HepG2 (cell line): Measurements from ENCODE around the gene MAN1B1. TPM values are rescaled to one million over a fixed set of nuclear protein-coding genes. Genes with fewer than 3 reads are reported as not detected.

ENCODE experiments used
- ARNT2 ChIP-seq: sonication (generic); formaldehyde crosslinking; IDR thresholded peaks from 2 replicates; pipeline ENCODE4 v1.8.0; 2022; ENCODE audit warnings: mild to moderate bottlenecking, low read depth, missing genetic modification reagents, moderate library complexity
- DNMT1 ChIP-seq: sonication (generic); formaldehyde crosslinking; IDR thresholded peaks from 2 replicates; pipeline ENCODE4 v1.5.1; 2020; ENCODE audit warnings: mild to moderate bottlenecking, missing genetic modification reagents
- FOSL1 ChIP-seq: sonication (generic); formaldehyde crosslinking; IDR thresholded peaks from 2 replicates; pipeline ENCODE4 v1.9.0; 2021; ENCODE audit warnings: missing genetic modification reagents, borderline replicate concordance
- HDAC1 ChIP-seq: sonication (generic); formaldehyde crosslinking; IDR thresholded peaks from 2 replicates; pipeline ENCODE4 v1.5.1; 2020; ENCODE audit warnings: mild to moderate bottlenecking, missing genetic modification reagents
- KDM6A ChIP-seq: IDR thresholded peaks from 2 replicates; pipeline ENCODE4 v1.6.1; 2016; ENCODE audit warnings: low read depth
- MTF2 ChIP-seq: sonication (generic); formaldehyde crosslinking; IDR thresholded peaks from 2 replicates; pipeline ENCODE4 v1.5.0; 2020; ENCODE audit warnings: missing genetic modification reagents, borderline replicate concordance
- PPARG ChIP-seq: conservative IDR thresholded peaks from 2 replicates; pipeline ENCODE4 v1.6.1; 2016; ENCODE audit warnings: missing biosample characterization, missing genetic modification reagents
- PTBP1 ChIP-seq: fragments of 200-400 bp; formaldehyde crosslinking; IDR thresholded peaks from 2 replicates; pipeline ENCODE4 v1.6.1; 2018; ENCODE audit warnings: low read length, low read depth; ENCODE audit not compliant: poor library complexity, severe bottlenecking
- SAP130 ChIP-seq: IDR thresholded peaks from 2 replicates; pipeline ENCODE4 v1.6.1; 2016; ENCODE audit warnings: low read depth
- TEAD3 ChIP-seq: optimal IDR thresholded peaks from 2 replicates; pipeline ENCODE3; 2016; ENCODE audit warnings: borderline replicate concordance
- ZBTB3 ChIP-seq: sonication (generic); formaldehyde crosslinking; IDR thresholded peaks from 2 replicates; pipeline ENCODE4 v1.4.0; 2020; ENCODE audit warnings: low read depth, mild to moderate bottlenecking, moderate library complexity, missing genetic modification reagents, borderline replicate concordance
- ZNF230 ChIP-seq: sonication (generic); formaldehyde crosslinking; IDR thresholded peaks from 2 replicates; pipeline ENCODE4 v1.4.0; 2020; ENCODE audit warnings: mild to moderate bottlenecking, missing genetic modification reagents
- ZNF274 ChIP-seq: sonication (generic); formaldehyde crosslinking; IDR thresholded peaks from 2 replicates; pipeline ENCODE4 v1.5.1; 2020; ENCODE audit warnings: mild to moderate bottlenecking, missing genetic modification reagents
- ZNF367 ChIP-seq: sonication (generic); formaldehyde crosslinking; IDR thresholded peaks from 2 replicates; pipeline ENCODE4 v1.4.0; 2020; ENCODE audit warnings: missing genetic modification reagents, borderline replicate concordance
- ZNF781 ChIP-seq: sonication (generic); formaldehyde crosslinking; IDR thresholded peaks from 2 replicates; pipeline ENCODE4 v1.5.1; 2020; ENCODE audit warnings: borderline replicate concordance, mild to moderate bottlenecking, missing genetic modification reagents; ENCODE audit errors: not compliant biosample characterization
- polyA plus RNA-seq, 8 experiments: library from polyadenylated mRNA; depleted of rRNA in 3 of 8; stranded (reverse) in 7 of 8; unstranded in 1 of 8; fragments of >200 nt; fragmentation: Illumina TruSeq in 4 of 8; extraction: Trizol in 4 of 8; gene quantifications; 2 replicates each; pipeline versions ENCODE4 v1.2.1 to v1.2.3, GENCODE V29; 2011 to 2016; ENCODE audit warnings: low read depth in 4 of 8, missing spikeins in 1 of 8, mixed read lengths in 1 of 8; ENCODE audit not compliant: insufficient read depth in 1 of 8
- total RNA-seq, 5 experiments: library from RNA; depleted of rRNA; stranded (reverse); fragments of >200 nt; fragmentation: Illumina TruSeq; extraction: Trizol; gene quantifications; 2 replicates each; pipeline ENCODE4 v1.2.3, GENCODE V29; 2016; ENCODE audit warnings: low read depth in 1 of 5
- TF ChIP-seq, protein P1 (sequence below): sonication (generic); formaldehyde crosslinking; IDR thresholded peaks from 2 replicates; pipeline ENCODE4 v1.5.1; 2020; ENCODE audit warnings: missing genetic modification reagents, mild to moderate bottlenecking, borderline replicate concordance
- TF ChIP-seq, protein P2 (sequence below): IDR thresholded peaks from 2 replicates; pipeline ENCODE4 v1.6.1; 2016; ENCODE audit warnings: missing genetic modification reagents, missing compliant biosample characterization
- TF ChIP-seq, protein P3 (sequence below), 2 experiments: IDR thresholded peaks; 2 replicates each; pipeline ENCODE4 v1.6.1; 2011 to 2012; ENCODE audit warnings: low read length in 2 of 2, borderline replicate concordance in 1 of 2, low read depth in 1 of 2, mild to moderate bottlenecking in 1 of 2, moderate library complexity in 1 of 2
- TF ChIP-seq, protein P4 (sequence below): sonication (generic); formaldehyde crosslinking; IDR thresholded peaks from 2 replicates; pipeline ENCODE4 v1.5.0; 2020; ENCODE audit warnings: mild to moderate bottlenecking, missing genetic modification reagents, borderline replicate concordance

Gene MAN1B1
- total and polyA plus RNA-seq, 2 of the 13 experiments (the other 11 are each of a cell fraction or from before 2014, with no cell fraction given): 48.9 to 59.5 TPM

DNA sequence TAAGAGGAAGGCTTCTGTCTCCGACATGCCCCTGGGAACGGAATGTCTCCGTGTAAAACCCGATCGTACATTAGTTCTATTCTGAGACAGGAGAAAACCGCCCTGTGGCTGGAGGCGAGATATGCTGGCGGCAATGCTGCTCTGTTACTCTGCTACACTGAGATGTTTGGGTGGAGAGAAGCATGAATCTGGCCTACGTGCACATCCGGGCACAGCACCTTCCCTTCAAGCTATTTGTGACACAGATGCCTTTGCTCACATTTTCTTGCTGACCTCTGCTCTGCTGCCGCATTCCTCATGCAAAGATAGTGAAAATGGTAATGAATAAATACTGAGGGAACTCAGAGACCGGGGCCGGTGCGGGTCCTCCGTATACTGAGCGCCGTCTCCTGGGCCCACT is 29.9 kb downstream of the MAN1B1 start (continued):
- TF ChIP-seq KDM6A (CRISPR knock-in tag) (no peak), ZNF781 (no peak), ZNF274 (no peak), PPARG (peak; percentile 63; the same call in 1 of the 2 replicates), HDAC1 (CRISPR knock-in tag) (peak; percentile 48), DNMT1 (no peak), MTF2 (CRISPR knock-in tag) (no peak), ZBTB3 (no peak), TEAD3 (CRISPR knock-in tag) (peak; percentile 84), PTBP1 (no peak), ARNT2 (no peak), ZNF230 (CRISPR knock-in tag) (0 out of 2 replicates have a peak, but pooled peaks have one; percentile 38), SAP130 (peak; percentile 78), ZNF367 (CRISPR knock-in tag) (no peak), FOSL1 (CRISPR knock-in tag) (no peak)
- TF ChIP-seq, protein P1, sequence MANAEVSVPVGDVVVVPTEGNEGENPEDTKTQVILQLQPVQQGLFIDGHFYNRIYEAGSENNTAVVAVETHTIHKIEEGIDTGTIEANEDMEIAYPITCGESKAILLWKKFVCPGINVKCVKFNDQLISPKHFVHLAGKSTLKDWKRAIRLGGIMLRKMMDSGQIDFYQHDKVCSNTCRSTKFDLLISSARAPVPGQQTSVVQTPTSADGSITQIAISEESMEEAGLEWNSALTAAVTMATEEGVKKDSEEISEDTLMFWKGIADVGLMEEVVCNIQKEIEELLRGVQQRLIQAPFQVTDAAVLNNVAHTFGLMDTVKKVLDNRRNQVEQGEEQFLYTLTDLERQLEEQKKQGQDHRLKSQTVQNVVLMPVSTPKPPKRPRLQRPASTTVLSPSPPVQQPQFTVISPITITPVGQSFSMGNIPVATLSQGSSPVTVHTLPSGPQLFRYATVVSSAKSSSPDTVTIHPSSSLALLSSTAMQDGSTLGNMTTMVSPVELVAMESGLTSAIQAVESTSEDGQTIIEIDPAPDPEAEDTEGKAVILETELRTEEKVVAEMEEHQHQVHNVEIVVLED (CRISPR knock-in tag): no peak
- TF ChIP-seq, protein P2, sequence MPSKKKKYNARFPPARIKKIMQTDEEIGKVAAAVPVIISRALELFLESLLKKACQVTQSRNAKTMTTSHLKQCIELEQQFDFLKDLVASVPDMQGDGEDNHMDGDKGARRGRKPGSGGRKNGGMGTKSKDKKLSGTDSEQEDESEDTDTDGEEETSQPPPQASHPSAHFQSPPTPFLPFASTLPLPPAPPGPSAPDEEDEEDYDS (CRISPR knock-in tag): peak; percentile 32; the same call in 1 of the 2 replicates
- TF ChIP-seq, protein P3, sequence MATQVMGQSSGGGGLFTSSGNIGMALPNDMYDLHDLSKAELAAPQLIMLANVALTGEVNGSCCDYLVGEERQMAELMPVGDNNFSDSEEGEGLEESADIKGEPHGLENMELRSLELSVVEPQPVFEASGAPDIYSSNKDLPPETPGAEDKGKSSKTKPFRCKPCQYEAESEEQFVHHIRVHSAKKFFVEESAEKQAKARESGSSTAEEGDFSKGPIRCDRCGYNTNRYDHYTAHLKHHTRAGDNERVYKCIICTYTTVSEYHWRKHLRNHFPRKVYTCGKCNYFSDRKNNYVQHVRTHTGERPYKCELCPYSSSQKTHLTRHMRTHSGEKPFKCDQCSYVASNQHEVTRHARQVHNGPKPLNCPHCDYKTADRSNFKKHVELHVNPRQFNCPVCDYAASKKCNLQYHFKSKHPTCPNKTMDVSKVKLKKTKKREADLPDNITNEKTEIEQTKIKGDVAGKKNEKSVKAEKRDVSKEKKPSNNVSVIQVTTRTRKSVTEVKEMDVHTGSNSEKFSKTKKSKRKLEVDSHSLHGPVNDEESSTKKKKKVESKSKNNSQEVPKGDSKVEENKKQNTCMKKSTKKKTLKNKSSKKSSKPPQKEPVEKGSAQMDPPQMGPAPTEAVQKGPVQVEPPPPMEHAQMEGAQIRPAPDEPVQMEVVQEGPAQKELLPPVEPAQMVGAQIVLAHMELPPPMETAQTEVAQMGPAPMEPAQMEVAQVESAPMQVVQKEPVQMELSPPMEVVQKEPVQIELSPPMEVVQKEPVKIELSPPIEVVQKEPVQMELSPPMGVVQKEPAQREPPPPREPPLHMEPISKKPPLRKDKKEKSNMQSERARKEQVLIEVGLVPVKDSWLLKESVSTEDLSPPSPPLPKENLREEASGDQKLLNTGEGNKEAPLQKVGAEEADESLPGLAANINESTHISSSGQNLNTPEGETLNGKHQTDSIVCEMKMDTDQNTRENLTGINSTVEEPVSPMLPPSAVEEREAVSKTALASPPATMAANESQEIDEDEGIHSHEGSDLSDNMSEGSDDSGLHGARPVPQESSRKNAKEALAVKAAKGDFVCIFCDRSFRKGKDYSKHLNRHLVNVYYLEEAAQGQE (IDR thresholded peaks at IDR 0.05; ENCODE audit: borderline replicate concordance in 1 of 2, low read depth in 1 of 2, low read length in 2 of 2): no peak
- TF ChIP-seq, protein P4, sequence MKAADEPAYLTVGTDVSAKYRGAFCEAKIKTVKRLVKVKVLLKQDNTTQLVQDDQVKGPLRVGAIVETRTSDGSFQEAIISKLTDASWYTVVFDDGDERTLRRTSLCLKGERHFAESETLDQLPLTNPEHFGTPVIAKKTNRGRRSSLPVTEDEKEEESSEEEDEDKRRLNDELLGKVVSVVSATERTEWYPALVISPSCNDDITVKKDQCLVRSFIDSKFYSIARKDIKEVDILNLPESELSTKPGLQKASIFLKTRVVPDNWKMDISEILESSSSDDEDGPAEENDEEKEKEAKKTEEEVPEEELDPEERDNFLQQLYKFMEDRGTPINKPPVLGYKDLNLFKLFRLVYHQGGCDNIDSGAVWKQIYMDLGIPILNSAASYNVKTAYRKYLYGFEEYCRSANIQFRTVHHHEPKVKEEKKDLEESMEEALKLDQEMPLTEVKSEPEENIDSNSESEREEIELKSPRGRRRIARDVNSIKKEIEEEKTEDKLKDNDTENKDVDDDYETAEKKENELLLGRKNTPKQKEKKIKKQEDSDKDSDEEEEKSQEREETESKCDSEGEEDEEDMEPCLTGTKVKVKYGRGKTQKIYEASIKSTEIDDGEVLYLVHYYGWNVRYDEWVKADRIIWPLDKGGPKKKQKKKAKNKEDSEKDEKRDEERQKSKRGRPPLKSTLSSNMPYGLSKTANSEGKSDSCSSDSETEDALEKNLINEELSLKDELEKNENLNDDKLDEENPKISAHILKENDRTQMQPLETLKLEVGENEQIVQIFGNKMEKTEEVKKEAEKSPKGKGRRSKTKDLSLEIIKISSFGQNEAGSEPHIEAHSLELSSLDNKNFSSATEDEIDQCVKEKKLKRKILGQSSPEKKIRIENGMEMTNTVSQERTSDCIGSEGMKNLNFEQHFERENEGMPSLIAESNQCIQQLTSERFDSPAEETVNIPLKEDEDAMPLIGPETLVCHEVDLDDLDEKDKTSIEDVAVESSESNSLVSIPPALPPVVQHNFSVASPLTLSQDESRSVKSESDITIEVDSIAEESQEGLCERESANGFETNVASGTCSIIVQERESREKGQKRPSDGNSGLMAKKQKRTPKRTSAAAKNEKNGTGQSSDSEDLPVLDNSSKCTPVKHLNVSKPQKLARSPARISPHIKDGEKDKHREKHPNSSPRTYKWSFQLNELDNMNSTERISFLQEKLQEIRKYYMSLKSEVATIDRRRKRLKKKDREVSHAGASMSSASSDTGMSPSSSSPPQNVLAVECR (CRISPR knock-in tag): peak; percentile 40; the same call in 1 of the 2 replicates
